Measurements from ENCODE around the gene NR1D2.

Gene NR1D2

DNA sequence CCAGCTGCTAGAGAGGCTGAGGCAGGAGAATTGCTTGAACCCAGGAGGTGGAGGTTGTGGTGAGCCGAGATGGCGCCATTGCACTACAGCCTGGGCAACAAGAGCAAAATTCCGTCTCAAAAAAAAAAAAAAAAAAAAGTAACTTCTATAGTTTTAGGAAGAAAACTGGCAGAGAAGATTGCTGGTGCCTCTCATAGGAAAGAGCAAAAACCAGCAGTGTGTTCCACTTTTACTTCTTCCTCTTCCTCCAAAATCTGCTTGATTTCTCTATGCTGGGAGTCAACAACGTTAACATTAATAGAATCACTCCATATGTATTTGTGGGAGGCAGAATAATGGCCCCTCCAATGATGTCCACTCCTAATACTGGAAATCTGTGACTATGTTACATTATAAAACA lies 12.5 kb upstream of the NR1D2 start:
- no peak for DNase-seq

DNA sequence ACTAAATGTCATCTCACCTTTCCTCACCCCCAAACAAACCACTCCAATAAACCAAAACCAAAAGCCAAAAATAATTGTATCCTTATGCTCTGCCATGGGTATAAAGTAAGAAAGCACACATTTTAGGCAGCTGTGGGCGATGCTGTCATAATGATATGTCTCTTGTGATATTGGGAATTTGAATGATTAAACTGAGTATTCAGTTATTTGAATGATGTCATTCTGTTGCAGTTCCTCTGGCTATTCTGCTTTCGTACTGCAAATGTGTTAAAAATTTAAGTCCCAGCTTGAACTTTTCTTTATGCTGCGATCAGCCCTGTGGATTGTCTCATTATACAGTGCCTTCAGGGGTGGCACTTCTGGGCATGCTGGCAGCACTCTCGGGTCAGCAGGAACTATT lies 10.8 kb upstream of the NR1D2 start:
- no peak for DNase-seq

DNA sequence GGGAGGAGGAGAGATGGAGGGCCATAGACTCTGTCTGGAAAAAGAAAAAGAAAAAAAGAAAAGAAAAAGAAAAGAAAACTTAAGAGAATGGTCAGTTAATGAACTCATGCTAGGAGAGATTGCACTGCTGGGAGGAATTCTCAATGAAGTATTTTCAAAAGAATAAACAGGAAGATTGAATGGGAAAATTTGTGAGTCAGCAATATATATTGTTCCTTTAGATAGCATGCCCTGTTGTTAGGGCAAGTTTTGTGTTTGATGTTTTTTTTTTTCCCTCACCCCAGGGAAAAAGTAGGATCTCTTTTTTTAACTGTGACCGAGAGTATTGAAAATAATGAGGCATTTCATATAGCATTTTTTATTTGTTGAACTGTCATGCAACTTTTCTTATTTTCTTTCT lies 7.8 kb upstream of the NR1D2 start:
- no peak for DNase-seq

DNA sequence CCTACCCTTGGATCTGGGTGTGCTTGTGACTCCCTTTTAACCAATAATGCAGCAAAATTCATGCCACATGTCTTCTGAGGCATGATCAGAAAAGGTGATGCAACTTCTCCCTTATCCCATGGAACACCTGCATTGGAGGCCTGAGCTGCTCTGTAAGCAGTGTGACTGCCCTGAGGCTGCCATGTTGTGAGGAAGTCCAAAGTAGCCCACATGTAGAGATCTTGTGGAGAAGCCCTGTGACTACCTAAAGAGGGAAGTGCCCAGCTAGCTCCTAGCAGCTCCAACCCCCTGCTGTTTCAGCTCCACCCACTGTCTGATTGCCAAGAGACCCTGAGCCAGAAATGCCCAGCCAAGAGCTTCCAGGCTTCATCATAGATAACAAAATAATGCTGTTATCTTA lies 6.4 kb upstream of the NR1D2 start:
- DNase-seq: peak; percentile 60

DNA sequence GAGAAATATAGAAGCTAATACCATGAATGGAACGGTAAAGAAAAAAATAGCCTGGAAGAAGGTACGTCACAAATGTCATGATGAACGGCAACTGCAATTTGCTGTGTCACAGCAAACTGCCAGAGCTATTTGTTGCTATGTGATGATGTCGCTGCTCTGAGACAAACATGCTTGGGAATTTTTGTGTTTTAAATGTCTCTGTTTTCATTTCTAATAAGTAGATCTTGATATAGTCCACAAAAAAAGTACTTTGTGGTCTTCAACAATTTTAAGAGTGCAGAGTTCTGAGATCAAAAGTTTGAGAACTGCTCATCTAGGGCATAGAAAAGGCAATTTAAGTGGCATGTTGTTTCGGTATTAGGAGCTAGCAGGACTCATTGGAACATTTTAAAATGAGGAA lies 4.3 kb upstream of the NR1D2 start:
- no peak for DNase-seq

DNA sequence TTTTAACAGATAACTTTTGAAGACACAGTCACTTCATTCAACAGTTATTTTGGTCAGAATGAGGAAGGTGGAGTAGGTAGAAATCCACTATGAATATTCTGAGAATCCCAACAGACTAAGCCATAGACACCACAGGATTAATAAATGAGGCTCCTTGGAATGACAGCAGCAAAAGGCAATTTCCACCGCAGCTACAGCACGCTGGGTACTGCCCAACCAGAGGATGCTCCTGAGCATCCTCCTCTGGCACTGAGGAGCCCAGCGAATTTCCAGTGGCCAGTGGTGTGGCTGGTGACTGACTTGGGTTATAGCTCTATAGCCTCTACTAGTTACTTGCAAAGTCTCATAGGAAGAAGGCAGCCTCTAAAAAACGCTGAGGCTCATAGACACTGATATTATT lies 3.6 kb upstream of the NR1D2 start:
- DNase-seq: no peak

DNA sequence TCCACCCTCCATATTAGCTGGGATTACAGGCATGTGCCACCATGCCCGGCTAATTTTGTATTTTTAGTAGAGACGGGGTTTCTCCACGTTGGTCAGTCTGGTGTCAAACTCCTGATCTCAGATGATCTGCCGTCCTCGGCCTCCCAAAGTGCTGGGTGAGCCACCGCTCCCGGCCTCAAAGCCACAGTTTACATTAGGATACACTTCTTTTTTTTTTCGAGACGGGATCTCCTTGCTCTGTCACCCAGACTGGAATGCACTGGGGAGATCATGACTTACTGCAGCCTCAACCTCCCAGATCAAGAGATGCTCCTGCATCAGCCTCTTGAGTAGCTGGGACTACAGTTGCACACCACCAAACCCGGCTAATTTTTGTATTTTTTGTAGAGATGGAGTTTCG lies 2.5 kb upstream of the NR1D2 start:
- no peak for DNase-seq

DNA sequence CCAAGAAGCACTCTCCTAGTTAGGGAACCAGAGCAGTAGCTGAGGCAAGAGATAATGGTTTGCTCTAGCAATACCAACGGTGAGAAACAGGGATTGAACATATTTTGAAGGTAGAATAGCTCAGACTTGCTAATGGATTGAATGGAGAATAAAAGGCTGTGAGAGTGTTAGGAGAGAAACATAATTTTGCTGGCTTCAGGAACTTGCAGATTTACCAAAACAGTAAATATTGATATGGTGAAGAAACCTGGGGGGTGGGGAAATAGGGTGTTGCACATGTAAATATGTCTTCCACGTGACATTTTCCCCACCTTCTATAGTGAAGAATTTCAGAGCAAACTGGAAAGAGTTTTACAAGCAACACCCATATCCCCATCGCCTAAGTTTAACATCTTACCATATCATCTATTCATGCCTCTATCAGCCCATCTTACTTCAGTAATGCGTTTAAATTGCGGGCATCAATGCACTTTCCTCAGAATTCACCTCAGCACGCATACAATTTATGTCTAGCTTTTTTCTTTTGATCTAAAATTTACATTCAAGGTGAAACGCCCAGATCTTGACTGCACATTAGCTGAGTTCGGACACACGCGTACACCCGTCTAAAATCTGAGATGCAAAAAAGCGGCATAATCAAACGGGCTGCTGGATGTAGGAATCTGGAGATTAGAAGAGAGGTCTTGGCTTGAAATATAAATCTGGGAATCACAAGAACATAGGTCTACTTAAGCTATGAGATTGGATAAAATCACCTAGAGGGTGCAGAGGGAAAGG lies 891 bp upstream of the NR1D2 start:
- DNase-seq: peak; percentile 28

DNA sequence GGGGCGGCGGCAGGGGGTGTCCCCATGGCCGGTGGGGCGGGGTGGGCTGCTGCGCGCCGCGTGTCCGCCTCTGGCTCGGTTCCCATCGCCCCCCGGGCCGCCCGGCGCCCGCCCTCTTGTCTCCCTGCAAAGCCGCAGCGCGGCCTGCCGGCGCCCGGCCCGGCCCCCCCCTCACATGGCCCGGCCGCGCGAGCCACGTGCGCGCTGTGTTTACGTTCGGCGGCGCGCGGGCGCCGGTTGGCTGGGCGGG lies 502 bp downstream of the NR1D2 start:
- no peak for DNase-seq

DNA sequence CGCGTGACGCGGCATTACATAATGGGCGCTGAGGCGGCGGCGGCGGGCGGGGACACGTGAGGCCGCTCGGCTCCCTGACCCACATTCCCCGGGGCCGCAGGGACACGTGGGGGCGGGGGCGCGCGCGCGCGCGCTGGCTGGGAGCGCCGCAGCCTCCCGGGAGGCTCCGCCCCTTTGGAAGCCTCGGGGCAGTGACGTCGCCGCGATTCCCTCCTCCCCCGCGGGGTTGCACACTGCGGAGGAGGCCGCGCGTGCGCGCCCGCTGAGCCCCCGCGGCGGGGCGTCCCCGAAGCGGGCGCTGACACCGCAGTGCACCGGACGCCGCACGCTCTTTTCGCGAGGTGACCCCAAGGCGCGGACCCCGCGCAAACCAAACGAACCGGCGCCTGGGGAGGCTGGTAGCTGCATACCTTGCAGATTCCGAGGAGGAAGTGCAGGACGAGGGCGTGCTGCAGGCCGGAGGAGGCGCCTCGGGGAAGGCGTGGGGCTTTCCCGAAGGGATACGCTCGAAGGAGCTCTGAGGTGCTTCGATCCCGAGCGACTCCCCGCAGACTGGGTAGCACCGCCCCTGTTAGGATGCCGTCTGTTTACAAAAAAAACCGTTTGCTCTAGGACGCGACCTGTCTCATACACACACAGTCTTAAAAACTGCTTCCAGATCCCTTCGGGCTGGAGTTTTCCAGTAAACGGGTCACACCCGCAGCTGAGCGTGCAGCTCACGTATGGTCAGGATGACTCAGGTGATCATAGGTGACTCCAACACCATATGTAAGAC lies 1.0 kb downstream of the NR1D2 start:
- peak; percentile 98 for DNase-seq

DNA sequence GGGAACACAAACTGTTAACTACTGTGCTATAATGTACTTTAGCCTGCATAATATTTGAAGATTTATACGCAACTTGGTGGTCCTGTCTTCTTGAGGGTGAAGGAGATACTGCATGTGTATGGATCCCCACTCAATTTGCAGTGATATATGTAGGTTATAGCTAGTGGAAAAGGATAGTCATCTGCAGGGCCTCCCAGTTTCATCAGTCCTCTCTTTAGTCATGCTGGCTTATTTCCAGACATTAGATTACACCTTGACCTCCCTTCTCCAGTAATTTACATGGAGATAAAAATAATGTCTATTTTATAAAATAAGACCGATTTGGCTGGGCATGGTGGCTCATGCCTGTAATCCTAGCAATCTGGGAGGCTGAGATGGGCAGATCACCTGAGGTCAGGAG lies 3.7 kb downstream of the NR1D2 start:
- DNase-seq: no peak

DNA sequence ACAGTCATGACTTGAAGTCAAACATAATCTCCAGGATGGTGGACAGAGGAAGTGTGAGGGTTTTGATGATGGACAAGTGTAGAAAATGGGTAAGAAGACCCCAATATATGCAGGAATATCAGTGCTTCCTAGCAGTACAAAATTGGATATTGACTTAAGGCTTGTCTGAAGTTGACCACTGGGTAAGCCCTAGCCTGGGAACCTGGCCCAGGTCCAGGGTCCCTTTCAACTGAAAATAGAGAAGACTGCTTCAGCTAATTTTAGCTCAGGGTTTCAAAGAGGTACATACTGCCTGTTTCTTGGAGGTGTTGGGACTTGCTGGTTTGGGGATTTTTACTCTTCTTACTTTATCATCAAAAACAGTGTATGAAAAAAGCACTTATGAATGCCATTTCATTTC lies 4.7 kb downstream of the NR1D2 start:
- DNase-seq: peak; percentile 18

DNA sequence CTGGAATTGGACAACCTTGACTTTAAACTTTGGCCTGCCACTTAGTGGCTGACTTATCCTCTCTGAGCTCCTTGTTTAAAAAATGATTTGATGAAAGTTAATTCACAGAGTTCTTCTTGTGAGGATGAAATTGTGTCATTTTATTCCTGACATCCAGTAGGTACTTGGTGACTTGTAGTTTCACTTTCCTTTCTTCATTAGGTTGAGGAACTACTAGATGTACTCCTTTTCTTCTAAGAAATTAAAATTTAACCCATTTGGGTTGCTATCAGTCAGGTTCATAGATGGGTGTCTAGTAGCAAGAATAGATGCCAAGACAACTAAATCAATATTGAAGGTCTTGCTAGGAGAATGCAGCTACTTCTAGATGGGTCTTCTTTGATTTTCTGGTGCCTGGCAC lies 5.2 kb downstream of the NR1D2 start:
- DNase-seq: peak; percentile 12

DNA sequence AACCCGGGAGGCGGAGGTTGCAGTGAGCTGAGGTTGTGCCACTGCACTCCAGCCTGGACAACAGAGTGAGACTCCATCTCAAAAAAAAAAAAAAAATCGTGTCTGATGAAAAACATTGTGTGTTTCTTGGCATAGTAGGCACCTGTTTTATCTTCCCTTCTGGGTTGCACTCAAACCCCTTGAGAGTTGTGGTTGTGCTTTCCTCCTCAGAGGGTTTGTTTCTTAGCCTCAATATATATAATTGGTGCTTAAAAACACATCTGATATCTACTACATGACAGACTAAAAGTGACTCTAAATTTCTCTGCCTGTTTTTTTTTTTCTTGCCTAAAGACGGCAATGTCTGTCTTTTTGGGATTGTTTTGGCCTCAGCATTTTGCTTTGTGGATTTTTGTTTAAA lies 7.6 kb downstream of the NR1D2 start:
- DNase-seq: no peak

DNA sequence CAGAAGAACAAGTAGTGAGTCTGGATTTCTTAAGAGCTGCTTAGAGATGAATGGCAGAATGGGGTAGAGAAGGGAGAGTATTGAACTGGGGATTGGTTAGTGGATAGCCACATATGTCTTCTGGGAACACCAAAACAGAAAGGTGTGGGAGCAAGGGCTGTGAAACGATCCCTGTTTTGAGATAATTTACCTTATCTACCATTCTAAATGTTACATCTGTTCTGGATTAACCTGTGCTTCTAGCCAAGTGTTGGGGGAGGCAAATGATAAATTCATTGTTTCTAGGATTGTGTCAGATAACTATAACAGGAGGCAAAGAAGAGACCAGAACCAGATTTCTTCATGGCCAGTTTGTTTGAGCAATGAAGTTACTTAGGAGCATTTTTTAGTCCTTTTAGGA lies 8.4 kb downstream of the NR1D2 start:
- no peak for DNase-seq

DNA sequence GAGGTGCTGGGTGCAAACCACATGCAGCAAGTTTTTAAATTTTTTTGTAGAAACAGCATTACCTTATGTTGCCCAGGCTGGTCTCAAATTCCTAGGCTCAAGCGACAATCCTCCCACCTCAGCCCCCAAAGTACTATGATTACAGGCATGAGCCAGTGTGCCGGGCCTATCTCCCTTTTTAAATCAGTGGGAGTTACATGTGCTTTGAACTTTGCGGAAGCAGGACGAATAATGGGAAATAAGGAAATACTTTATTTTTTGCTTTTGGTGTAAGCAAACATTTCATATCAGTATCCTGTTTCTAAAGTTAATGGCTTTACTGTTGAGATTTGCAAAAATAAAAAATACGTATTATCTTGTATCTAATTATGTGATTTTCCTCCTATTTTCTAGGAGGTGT lies 9.1 kb downstream of the NR1D2 start:
- DNase-seq: no peak

DNA sequence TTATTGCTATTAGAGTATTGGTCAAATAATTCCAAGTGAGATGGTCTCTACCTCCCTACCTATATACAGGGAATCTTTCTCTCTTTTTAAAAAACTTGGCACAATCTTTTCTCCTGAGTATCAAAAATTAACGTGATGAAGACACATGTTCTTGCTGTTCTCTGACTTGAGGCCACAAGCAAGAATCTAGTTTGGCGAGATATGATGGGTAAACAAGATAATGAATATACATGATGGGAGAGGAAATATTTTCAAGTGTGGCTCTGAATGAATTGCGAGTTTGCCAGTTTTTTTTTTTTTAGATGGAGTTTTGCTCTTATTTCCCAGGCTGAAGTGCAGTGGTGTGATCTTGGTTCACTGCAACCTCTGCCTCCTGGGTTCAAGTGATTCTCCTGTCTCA lies 11.6 kb downstream of the NR1D2 start:
- DNase-seq: no peak

DNA sequence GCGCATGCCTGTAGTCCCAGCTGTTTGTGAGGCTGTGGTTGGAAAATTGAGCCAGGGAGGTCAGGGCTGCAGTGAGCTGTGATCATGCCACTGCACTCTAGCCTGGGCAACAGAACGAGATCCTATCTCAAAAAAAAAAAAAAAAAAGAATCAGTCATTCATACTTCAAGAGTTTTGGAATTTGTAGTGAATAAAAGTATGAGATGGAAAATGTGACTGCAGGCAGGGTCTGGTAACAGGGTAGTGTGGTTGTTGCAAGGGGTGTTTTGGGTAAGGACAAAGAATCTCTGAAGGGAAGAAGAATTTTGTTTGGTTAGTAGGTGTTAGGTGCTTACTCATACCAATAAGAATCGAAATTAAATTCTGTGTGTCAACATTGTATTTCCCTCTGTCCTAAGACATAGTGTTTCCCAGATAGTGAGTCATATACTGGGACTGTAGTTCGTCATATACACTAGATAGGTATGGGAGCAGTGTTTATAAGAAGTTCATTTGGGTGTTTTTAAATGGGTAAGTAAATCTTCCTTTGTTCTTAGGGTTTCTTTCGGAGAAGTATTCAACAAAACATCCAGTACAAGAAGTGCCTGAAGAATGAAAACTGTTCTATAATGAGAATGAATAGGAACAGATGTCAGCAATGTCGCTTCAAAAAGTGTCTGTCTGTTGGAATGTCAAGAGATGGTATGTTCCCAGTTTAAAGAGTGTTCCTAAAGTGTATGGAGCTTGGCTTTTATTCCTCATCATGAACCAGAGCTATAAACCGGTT lies 14.2 kb downstream of the NR1D2 start:
- DNase-seq: no peak

DNA sequence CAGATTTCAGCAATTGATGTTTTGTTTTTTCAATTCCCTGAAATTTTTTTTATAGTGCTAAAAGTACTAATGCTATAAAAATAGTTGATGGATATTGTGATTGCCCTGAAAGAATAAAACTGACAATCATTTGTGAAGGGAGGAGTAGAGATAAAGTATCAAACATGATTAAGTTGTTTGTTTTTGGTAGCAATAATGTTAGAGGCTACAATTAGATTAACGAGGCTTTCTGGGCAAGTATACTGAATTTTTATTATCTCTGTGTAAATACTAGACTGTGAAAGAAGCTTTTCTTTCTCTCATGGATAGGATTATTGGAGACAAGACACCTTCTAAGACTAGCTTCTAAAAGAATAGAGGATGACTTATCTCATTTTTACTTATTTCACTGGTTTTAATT lies 15.6 kb downstream of the NR1D2 start:
- DNase-seq: no peak

DNA sequence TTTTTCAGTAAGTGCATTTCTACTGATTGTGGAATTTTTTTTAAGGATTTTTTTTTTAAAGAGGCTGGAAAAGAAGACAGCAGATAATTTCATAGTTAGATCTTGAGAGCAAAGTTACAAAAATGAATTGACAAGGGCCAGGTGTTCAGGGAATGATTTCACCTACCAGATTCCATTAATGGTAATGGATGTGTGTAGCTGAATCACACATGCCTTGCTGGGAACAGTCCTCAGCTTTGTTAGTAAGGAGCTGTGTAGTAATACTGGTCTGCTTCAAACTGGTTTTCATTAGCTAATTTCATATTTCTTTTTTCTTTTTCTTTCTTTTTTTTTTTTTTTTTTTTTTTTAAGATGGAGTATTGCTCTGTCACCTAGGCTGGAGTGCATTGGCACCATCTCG lies 16.0 kb downstream of the NR1D2 start:
- DNase-seq: no peak

DNA sequence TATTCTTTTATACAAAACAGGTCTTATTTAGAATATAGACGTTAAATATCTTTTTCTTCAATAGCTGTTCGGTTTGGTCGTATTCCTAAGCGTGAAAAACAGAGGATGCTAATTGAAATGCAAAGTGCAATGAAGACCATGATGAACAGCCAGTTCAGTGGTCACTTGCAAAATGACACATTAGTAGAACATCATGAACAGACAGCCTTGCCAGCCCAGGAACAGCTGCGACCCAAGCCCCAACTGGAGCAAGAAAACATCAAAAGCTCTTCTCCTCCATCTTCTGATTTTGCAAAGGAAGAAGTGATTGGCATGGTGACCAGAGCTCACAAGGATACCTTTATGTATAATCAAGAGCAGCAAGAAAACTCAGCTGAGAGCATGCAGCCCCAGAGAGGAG lies 16.8 kb downstream of the NR1D2 start:
- no peak for DNase-seq

DNA sequence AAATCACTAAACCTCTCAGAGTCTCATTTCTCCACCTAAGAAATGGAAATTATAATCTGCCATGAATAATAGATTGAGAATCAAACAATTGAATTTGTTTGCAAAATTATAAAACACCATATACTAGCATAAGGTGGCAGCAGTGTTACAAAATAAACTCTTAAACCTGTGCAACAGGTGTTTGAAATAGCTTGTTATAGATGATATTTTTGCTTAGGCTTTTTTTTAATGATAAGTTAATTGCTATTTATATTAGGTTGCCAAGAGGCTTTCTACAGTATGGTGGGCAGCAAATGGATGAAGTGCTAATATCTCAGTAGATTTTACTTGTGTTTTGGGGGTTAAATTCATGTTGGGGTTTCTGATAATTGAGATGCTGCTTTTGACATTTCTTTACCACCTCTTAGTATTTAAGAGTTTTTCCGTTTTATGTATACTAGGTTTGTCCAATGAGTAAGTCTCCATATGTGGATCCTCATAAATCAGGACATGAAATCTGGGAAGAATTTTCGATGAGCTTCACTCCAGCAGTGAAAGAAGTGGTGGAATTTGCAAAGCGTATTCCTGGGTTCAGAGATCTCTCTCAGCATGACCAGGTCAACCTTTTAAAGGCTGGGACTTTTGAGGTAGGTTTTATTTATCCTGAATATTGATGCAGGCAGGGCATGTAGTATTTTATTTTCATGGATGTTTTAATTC lies 19.6 kb downstream of the NR1D2 start:
- DNase-seq: no peak

DNA sequence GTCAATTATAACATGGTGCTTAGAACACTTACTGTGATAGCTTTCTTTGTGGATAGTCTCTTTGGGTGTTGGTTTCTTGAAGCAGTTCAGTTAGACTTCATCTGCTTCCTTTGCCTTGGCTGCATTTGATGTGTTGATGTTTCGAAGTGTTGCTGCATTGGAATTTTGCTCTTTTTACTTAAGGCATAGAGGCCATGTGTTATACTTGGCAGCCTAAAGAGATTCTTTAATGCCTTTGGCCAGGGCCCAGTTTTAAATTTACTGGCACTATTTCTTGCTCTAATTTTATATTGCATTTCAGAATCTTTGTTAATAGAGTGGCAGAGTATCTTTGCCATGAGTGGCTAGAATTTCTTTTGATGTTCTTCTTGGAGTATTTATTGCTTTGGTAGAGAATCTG lies 21.2 kb downstream of the NR1D2 start:
- no peak for DNase-seq

All from hematopoietic multipotent progenitor cell treated with erythropoietin and hydrocortisone succinate and interleukin-3 and kit ligand, for 4 days (in vitro differentiated cells).